Stomach smooth muscle (tissue), 2 donors: ENCODE results near the gene DNAJB2.

Experiments used
- H3K27ac ChIP-seq: one replicate; pipeline ENCODE4 v1.7.0; 2013; ENCODE audit warnings: mild to moderate bottlenecking, low read length, inconsistent platforms
- H3K27me3 ChIP-seq, 2 donors: one replicate each; pipeline ENCODE4 v1.7.0; 2013; ENCODE audit warnings: low read length in 2 of 2; ENCODE audit not compliant: insufficient read depth in 2 of 2, control insufficient read depth in 1 of 2
- H3K36me3 ChIP-seq, 2 donors: one replicate each; pipeline ENCODE4 v1.7.0; 2013; ENCODE audit warnings: low read length in 2 of 2; ENCODE audit not compliant: control insufficient read depth in 2 of 2, insufficient read depth in 2 of 2
- H3K4me1 ChIP-seq: one replicate; pipeline ENCODE4 v1.7.0; 2013; ENCODE audit warnings: low read length; ENCODE audit not compliant: control insufficient read depth, insufficient read depth
- H3K4me3 ChIP-seq, 2 donors: one replicate each; pipeline ENCODE4 v1.7.0; 2013; ENCODE audit warnings: low read length in 2 of 2
- H3K9ac ChIP-seq, 2 donors: one replicate each; pipeline ENCODE4 v1.7.0; 2013; ENCODE audit warnings: low read length in 2 of 2, mild to moderate bottlenecking in 1 of 2
- H3K9me3 ChIP-seq, 2 donors: one replicate each; pipeline ENCODE4 v1.7.0; 2013; ENCODE audit warnings: low read length in 2 of 2; ENCODE audit not compliant: control insufficient read depth in 2 of 2
- donor health status: healthy.
- donor health status: Pancreatic carcinoma.

The DNAJB2 gene

GRCh38 chr2:219261024-219261855 lies 17.9 kb upstream of the DNAJB2 start:
- no peaks in the 10 kb centered on the region for H3K4me1 ChIP-seq
- H3K27ac ChIP-seq = no peak overlapping the region
- H3K9me3 ChIP-seq = no peaks in the 10 kb centered on the region
- H3K9ac ChIP-seq = no peak overlapping the region
- H3K27me3 ChIP-seq = no peaks in the 10 kb centered on the region
- H3K4me3 ChIP-seq = no peak overlapping the region
- no peaks in the 10 kb centered on the region for H3K36me3 ChIP-seq

GRCh38 chr2:219266232-219266631 lies 12.9 kb upstream of the DNAJB2 start:
- Histone ChIP-seq H3K27ac (no peak overlapping the region), H3K27me3 (no peaks in the 10 kb centered on the region), H3K9me3 (no peaks in the 10 kb centered on the region), H3K9ac (no peak overlapping the region), H3K36me3 (no peaks in the 10 kb centered on the region), H3K4me1 (peaks cover 8% of the 10 kb centered on the region), H3K4me3 (no peak overlapping the region)

- Histone ChIP-seq H3K4me1 (peaks cover 8% of the 10 kb centered on the region), H3K36me3 (no peaks in the 10 kb centered on the region), H3K4me3 (no peak overlapping the region), H3K27me3 (no peaks in the 10 kb centered on the region), H3K27ac (no peak overlapping the region), H3K9me3 (no peaks in the 10 kb centered on the region), H3K9ac (no peak overlapping the region)
Observed at GRCh38 chr2:219266886-219267285, 12.3 kb upstream of the DNAJB2 start.

- Histone ChIP-seq H3K27me3 (no peaks in the 10 kb centered on the region), H3K4me3 (no peak overlapping the region), H3K36me3 (no peaks in the 10 kb centered on the region), H3K27ac (no peak overlapping the region), H3K9me3 (no peaks in the 10 kb centered on the region), H3K4me1 (peaks cover 8% of the 10 kb centered on the region), H3K9ac (no peak overlapping the region)
Observed at GRCh38 chr2:219268294-219268693, 10.9 kb upstream of the DNAJB2 start.

GRCh38 chr2:219269362-219270054 lies 9.7 kb upstream of the DNAJB2 start:
- Histone ChIP-seq H3K27me3 (no peaks in the 10 kb centered on the region), H3K36me3 (no peaks in the 10 kb centered on the region), H3K4me3 (no peak overlapping the region), H3K9ac (no peak overlapping the region), H3K9me3 (no peaks in the 10 kb centered on the region), H3K27ac (no peak overlapping the region), H3K4me1 (peaks cover 17% of the 10 kb centered on the region)

- no peak overlapping the region for H3K9ac ChIP-seq
- no peak overlapping the region for H3K4me3 ChIP-seq
- peaks cover 22% of the 10 kb centered on the region for H3K4me1 ChIP-seq
- H3K36me3 ChIP-seq = no peaks in the 10 kb centered on the region
- no peaks in the 10 kb centered on the region for H3K9me3 ChIP-seq
- H3K27me3 ChIP-seq = no peaks in the 10 kb centered on the region
- H3K27ac ChIP-seq = no peak overlapping the region
Observed at GRCh38 chr2:219270055-219270372, 9.2 kb upstream of the DNAJB2 start.

- no peaks in the 10 kb centered on the region for H3K9me3 ChIP-seq
- no peak overlapping the region for H3K27ac ChIP-seq
- no peaks in the 10 kb centered on the region for H3K27me3 ChIP-seq
- H3K9ac ChIP-seq = no peak overlapping the region
- H3K4me1 ChIP-seq = peaks cover 23% of the 10 kb centered on the region
- no peaks in the 10 kb centered on the region for H3K36me3 ChIP-seq
- H3K4me3 ChIP-seq = no peak overlapping the region
Observed at GRCh38 chr2:219271021-219271420, 8.1 kb upstream of the DNAJB2 start.

- no peak overlapping the region for H3K9ac ChIP-seq
- H3K27ac ChIP-seq = no peak overlapping the region
- peaks cover 23% of the 10 kb centered on the region for H3K4me1 ChIP-seq
- no peaks in the 10 kb centered on the region for H3K36me3 ChIP-seq
- no peaks in the 10 kb centered on the region for H3K9me3 ChIP-seq
- H3K27me3 ChIP-seq = no peaks in the 10 kb centered on the region
- no peak overlapping the region for H3K4me3 ChIP-seq
Observed at GRCh38 chr2:219272356-219272755, 6.8 kb upstream of the DNAJB2 start.

- H3K4me3 ChIP-seq = no peak overlapping the region
- H3K9ac ChIP-seq = no peak overlapping the region
- no peaks in the 10 kb centered on the region for H3K27me3 ChIP-seq
- H3K36me3 ChIP-seq = no peaks in the 10 kb centered on the region
- H3K9me3 ChIP-seq = no peaks in the 10 kb centered on the region
- peaks cover 29% of the 10 kb centered on the region for H3K4me1 ChIP-seq
- H3K27ac ChIP-seq = no peak overlapping the region
Observed at GRCh38 chr2:219272995-219273394, 6.2 kb upstream of the DNAJB2 start.

GRCh38 chr2:219273937-219274336 lies 5.2 kb upstream of the DNAJB2 start:
- Histone ChIP-seq H3K27ac (peak overlapping the region; percentile 82), H3K9ac (peak overlapping the region; percentile 32 to 58)

GRCh38 chr2:219274361-219274921 lies 4.7 kb upstream of the DNAJB2 start:
- Histone ChIP-seq H3K9ac (peak overlapping the region; percentile 32 to 58), H3K27ac (peak overlapping the region; percentile 82), H3K9me3 (no peaks in the 10 kb centered on the region)

More at GRCh38 chr2:219273937-219274336, 5.2 kb upstream of the DNAJB2 start:
- Histone ChIP-seq H3K27me3 (no peaks in the 10 kb centered on the region), H3K4me1 (peaks cover 38% of the 10 kb centered on the region), H3K36me3 (no peaks in the 10 kb centered on the region), H3K9me3 (no peaks in the 10 kb centered on the region), H3K4me3 (peak overlapping the region in 1 of 2 donors; percentile 1)

More at GRCh38 chr2:219274361-219274921, 4.7 kb upstream of the DNAJB2 start:
- Histone ChIP-seq H3K4me3 (peak overlapping the region in 1 of 2 donors; percentile 1), H3K27me3 (no peaks in the 10 kb centered on the region), H3K4me1 (peaks cover 37% of the 10 kb centered on the region), H3K36me3 (no peaks in the 10 kb centered on the region)
